GM19351 (cell line): Measurements from ENCODE around the gene METTL24.

ENCODE experiments used
- ATAC-seq: cut with Tn5 transposase; IDR thresholded peaks from one replicate; pipeline ENCODE4 v1.9.1; 2021; ENCODE audit warnings: mild to moderate bottlenecking, moderate library complexity; ENCODE audit not compliant: unreplicated experiment

METTL24 gene

DNA sequence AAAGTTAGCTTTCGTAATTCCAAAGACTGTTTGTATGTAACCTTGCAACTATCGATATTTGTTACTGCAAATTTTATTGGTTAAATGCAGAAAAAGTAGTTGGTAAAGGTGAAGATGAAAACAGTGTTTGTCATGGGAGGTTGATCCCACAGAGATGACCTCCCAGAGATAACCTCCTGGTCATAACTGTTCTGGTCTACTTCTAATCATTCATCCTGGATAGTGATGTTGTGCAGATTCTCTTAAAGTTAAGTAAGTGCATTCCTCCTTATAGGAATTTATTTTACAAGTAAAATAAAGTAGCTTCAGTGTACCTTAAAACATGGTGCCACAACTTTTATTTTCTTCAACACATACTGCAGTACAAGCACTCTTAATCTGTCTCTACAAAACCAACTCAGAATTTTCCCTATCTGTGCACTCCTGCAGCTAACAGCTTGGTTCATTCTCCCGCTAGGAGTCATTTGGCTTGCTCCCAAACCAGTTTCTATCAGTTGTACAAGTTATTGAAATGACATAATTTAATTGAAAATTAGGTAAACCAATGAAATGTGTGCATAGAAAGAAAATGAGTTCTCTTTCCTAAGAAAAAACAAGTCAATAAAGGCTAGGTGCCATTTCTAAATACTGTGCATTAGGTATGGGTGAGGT is 19.2 kb downstream of the METTL24 start:
- ATAC-seq: no peak

DNA sequence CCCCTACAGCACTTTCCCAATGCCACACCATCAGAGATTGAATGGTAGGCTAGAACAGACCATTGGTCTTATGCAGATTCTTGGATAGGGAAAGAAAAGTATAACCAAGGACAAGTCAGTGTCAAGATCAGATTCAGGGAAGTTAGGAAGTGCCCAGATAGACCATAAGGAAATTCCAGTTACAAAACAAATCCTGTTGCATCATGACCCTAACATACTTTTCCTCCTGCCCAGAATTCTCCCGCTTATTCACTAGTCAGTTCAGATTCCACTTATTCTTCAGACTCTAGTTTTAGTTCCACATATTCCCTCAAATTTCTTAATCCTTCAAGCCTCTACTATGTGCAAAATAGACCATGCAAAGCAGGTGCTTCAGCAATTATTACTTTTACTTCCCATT is 20.7 kb downstream of the METTL24 start:
- ATAC-seq: no peak

DNA sequence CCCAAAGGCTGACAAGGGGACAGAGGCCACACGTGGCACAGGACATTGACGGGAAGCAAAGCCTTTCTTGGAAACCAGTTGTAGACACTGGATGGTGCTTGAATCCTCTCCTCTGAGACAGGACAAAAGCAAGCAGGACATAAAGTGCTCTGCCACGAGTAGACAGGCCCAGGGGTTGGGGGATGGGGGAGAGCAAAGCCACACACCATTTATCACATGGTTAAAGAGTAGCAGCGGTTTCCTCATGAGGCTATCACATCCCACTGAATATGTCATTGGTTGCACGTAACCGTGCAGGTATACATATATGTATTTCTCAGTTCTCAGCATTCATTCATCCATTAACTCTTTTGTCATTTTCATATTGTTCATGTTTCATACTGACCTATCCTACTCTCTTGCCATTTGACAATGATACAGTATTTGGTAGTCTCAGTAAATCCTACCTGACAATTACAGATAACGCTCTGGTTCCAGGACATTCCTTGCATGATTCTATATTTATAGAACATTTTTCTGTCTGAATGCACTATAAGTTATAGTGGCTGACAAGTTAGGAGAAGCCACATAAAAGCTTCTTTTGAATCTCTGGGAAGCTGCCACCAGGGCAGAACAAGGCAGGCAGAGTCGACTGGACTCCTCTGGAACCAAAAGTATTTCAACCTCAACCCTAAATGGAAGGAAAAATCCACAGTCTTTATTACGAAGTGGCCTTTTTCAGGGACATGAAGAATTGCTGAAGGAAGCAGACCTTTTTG is 23.5 kb downstream of the METTL24 start:
- ATAC-seq: no peak

DNA sequence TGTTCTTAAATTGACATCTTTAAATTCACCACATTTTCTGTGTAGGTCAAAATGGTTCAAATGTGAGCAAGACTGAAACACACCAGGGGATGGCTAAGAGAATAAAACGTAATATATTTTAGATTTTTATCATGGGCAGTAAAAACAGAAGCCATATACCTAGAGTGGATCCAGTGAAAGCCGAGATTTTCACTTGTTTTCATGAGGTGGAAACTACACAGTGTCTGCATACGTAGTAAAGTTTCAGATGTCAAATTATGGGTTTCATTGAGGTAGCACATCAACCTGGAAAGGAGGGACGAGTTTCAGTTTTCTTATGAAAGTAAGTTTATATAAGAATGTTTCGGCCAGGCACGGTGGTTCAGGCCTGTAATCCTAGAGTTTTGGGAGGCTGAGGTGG is 25.9 kb downstream of the METTL24 start:
- ATAC-seq: no peak

DNA sequence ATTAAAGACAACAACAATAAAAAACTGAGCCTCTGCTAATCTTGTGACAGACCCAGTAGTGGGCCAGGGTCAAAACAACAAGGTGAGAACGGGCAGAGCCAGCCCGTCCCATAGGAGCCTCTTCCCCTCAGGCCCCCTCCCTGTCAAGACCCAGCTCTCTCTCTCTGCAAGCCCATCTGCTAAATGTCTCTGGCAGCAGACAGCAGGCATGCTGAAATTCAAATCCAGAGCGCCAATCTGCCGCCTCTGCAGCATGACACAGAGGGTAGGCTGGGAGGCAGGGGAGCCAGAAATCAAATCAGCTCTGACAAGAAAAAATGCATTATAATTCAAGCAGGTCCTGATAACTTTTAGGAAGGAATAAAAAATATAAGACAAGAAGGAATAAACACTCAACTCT is 26.3 kb downstream of the METTL24 start:
- no peak for ATAC-seq

DNA sequence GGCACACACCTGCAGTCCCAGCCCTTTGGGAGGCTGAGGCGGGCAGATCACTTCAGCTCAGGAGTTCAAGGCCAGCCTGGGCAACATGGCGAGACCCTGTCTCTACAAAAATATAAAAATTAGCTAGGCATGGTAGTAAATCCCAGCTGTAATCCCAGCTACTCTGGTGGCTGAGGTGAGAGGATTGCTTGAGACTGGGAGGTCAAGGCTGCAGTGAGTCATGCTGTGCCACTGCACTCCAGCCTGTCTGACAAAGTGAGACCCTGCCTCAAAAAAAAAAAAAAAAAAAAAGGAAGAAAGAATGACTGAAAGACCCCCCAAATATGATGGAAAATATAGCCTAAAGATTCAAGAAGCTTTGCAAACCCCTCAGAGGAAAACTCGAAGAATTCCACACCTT is 26.8 kb downstream of the METTL24 start:
- no peak for ATAC-seq

DNA sequence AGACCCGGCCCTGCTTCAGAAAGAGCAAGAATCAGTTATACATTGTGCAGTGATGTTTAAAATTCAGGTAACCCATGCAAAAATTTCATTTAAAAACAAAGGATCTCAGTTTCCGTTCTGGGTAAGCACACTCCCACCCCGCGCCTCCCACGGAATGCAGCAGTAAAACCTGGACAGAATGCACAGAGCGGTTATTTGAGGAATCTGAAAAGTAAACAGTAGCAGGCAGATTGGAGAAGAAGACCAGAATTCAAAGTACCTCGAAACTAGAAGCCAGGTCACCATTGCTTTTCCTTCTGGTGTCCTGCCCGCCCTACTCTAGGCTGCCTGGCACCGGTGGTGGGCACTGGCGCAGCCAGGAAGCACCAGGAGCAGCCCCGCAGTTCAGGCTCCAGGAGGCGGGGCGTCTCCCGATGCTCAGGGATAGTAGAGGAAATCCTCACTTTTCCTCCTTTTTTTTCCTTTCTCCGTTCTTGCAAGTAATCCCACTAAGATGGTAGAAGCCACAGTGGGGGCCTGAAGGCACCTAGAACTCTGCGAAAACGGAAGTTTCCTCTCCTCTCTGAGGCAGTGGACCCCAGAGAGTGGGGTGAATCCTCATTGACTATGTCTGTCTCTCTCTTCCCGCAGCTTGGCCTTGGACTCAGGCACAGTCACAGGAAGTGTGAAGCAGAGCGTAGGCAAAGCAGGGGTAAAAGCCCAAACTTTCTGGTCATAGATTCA is 28.3 kb downstream of the METTL24 start:
- ATAC-seq: no peak

DNA sequence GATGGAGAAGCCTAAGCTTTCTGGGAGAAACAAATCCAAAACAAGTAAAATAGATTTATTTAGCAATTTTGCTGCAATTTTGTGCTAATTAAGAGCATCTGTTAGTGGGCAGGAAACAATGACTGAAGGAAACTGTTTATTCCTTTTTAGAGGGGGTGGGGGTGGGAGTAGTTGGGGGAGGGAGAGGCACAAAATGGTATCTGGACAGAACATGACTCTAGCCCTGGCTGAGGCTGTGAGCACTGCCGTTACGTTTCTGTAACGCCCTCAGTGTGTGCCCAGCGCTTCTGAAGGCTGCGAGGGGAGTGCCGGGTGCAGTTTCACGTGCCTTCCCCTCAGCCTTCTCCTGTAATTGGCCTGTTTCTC is 28.8 kb downstream of the METTL24 start:
- ATAC-seq: no peak

DNA sequence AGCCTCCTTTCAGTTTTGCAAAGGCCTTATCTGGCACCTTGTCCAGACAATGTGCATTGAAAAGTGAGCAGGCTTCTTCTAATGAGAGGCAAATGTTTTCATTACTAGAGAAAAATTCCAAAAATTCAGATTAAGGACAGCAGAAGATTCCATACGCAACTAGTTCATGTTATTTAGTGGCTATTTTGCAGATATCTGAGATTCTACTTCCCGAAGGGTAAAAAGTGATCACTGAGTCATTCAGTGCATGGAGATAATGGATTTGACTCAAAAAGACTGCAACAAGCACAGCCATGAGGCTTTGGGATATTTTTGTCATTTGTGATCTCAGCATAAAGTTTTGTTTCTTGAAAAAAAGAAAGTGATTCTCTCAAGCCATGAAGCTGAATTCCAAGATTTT is 29.9 kb downstream of the METTL24 start:
- no peak for ATAC-seq

DNA sequence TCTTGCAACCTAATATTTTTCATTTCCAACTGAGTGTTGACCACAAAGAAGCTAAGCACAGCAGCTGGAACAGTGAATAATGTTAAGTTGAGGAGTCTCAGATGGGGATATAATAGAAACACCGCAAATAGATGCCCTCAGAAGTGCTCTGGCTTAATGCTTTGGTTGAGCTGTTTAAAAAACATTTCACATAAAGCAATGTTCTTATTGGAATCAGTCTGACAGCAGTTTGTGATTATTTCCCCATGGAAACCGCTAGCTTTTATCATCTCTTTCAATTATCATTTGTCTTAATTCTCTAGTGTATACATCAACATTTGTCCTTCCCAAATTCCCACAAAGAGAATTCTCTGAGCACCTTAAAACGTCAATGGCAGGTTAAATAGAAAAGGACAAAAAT is 30.8 kb downstream of the METTL24 start:
- no peak for ATAC-seq

DNA sequence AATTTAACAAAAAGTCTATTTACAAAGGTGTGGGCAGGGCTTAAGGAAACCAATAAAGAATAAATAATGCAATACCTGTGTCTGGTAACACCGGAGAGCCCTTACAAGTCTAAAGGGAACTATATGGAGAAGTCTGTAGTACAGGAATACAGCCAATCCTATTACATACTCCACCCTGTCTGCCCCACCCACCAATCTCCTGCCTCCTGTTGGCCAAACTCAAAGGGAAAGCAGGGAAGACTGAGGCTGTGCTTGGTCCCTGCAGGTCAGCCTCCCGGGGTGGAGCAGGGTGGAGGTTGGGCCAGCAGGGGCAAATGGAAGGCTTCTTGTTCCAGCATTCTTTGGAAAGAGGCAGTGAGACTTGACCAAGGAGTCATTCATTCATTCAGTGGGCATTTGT is 31.5 kb downstream of the METTL24 start:
- no peak for ATAC-seq

DNA sequence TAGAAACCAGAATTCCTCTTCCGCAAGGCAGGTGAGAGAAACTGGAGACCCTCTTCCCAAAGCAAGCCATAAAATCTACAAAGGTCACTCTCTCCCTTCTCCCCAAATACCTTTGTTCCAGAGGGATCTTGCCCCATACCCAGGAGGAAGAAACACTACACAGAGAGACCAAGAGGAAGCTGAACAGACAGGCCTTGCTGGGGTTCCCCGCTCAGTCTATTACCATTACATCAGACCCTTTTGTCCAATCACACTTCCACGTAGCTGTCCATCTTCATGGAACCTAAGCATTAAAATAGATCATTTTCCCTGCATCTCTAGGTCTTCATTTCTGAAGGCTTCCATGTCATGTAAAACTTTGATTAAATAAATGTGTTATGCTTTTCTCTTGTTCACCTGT is 32.1 kb downstream of the METTL24 start:
- no peak for ATAC-seq

DNA sequence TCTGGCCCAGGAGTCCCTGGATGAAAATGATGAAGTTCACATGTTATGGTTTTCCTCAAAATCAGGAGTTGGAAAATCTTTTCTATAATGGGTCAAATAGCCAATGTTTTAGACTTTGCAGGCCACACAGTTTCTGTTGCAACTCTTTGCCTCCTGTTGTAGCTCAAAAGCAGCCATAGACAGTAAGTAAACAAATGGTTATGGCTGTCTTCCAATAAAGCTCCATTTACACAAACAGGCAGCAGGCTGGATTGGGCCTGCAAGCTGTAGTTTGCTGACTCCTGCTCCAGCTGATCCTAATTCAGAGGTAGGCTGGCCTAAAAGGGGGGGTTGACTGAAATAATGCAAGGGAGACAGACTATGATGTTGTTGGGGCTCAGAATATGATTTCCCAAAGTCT is 33.0 kb downstream of the METTL24 start:
- no peak for ATAC-seq

DNA sequence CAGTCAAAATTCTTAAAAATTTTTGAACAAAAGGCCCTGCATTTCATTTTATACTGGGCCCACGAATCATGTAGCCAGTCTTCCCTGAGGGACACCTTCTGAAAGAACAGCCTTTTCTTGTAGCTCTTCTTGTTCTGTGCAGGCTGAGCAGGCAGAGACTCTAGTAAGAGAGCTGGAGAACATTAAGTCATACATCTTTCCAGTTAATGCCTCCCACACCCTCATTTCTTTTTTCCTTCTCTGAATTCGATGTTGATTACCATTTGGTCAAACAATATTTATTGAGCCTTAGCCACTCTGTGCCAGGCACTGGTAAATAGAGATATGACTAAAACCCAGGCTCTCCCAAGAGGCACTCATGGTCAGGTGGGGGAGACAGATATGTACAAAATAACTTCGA is 33.6 kb downstream of the METTL24 start:
- no peak for ATAC-seq

DNA sequence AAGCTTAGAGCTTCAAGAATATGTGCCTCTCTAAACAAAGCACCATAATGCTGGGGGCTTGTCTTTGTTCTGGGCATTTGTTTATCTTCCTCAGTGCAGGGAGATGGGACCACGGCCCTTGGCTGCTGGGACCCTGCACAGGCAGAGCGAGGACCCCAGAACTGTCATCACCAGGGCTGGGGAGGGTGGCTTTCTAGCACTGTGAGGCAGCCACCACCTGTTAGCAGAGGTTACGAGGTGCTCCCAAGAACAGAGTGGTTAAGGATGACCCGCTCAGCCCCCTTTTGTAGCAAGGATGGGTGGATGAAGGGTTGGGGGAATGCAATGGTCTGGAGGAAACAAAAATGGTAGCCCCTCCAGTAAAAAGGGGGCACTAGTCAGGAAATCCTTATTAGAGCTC is 34.9 kb downstream of the METTL24 start:
- no peak for ATAC-seq

DNA sequence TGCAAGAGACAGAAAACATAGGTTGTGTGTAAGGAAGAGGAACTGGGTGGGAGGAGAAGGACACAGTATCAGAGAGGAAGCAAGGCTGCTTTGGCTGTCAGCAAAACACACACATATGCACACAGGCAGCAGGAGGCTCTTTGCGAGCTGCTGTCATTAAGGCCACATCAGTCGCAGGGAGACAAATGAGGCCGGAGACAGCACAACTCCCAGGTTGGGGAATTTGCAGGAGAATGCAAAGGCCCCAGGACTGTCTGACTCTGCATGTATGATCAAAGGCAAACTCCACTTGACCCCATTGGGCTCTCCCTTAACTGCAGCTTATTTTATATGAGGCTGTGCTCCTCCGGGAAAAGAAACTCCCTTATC is 35.3 kb downstream of the METTL24 start:
- no peak for ATAC-seq

DNA sequence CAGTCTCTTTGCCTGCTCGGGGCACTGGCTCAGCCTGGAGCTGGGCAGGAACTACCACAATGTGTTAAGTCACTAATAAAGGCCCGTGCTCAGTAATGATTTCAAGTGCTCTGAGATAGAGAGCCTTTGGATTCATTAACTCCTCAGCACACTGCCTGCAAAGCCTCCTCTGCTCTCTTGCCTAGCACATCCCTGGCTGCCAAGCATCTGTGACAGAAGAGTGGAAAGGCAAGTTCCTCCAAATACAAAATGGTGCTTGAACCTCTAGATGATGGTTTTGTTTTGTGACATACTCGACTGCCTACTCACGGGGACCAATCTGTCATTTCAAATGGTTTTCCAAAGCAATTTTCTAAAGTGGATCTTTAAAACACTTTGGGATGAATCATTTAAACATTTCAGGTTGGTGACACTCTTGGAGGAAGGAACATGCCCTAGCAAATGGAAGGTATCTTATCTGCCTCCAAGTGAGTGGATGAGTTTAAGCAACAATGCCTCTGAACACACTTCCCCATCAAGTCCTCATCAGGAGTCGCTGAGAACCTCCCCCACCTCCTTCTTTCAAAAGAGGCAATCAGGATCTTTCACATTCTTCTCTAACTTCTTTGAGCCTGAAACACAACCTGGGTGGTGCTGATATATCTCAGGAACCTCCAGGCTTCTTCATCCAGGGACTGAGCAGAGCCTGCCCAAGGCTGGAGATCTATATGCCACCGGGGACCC is 35.8 kb downstream of the METTL24 start:
- ATAC-seq: no peak

DNA sequence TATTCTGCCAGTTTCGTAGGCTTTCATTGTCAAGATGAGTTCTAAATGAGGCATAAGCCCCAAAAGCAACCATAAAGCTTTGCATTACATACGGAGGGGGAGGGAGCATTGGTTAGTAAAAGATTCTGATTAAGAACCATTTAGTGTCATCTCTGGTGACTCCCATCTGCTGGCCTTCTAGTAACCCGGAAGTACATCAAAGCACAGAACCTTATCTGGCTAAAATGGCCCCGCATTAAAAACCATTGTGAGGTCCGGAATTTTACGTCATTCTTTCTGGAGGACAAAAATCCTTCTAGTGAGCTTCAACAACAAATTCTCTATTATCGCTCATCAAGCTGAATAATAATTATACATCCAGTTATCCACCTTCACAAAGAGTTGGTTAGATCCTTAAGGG is 37.8 kb downstream of the METTL24 start:
- ATAC-seq: no peak

DNA sequence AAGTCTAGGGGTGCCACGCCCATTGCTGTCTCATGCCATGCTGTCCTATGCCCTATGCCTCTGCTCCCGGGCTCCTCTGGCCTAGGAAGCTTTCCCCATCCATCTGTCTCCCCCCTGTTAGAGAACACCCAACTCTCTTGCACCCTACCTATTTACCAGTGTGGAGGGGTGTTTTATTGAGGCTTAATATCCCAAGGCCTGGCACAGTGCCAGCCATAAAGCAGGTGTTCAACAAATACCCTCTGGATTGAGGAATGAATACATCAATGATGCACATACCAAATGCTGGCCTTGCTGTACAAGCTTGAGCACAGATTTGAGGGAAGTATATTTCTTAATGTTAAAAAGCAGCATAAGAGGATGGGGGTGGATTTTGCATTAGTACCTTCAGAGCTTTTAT is 38.3 kb downstream of the METTL24 start:
- ATAC-seq: no peak

DNA sequence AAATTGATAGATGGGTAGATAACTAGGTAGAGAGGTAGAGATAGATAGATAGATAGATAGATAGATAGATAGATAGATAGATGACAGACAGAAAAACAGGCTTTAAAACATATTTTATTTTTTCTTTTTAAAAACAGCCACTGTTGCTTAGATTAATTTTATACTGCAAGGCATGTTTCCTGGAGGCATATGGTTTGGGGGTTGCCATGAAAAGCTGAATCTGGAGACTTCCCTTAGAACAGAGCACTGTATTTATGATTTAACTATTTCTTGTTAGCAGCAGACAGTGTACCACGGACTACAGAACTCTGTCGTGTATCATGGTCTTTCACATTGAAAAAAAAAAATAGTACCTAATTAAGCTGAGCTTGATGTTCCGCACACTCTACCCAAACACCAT is 38.8 kb downstream of the METTL24 start:
- no peak for ATAC-seq

DNA sequence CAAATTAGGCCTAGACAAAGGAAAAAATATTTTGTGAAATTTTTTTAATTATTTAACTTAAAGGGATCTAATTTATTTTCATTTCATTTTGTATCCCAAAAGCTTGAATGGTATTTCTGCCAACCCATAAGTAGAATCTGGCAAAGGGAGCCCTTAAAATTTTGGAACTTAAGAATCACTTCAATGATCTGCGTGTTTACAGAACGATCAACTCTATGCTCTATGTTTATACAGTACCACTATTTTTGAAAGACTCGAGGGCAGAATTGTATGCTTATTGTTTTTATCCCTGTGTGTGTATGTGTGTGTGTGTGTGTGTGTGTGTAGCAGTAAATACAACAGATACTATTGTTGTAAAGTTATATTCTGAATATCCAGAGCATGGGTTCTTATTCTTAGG is 39.2 kb downstream of the METTL24 start:
- ATAC-seq: no peak

DNA sequence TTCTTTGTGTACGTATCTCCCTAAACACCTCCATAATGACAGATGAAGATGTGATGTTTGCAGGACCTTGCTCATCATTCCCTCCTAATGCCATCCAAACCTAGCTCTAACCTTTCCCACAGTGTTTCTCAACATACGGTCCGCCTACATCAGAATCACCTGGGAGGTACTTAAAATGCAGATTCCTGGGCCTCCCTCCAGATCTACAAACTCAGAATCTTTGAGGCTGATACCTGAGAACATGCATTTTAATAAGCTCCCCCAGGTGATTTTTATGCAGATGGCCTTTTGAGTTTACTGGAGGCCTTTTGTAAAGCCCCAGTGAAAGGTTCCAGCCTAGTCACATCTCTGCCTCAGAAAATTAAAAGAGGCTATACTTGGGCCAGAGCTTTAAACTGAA is 40.5 kb downstream of the METTL24 start:
- no peak for ATAC-seq
